ENCODE data around the gene PANK4.

DNA sequence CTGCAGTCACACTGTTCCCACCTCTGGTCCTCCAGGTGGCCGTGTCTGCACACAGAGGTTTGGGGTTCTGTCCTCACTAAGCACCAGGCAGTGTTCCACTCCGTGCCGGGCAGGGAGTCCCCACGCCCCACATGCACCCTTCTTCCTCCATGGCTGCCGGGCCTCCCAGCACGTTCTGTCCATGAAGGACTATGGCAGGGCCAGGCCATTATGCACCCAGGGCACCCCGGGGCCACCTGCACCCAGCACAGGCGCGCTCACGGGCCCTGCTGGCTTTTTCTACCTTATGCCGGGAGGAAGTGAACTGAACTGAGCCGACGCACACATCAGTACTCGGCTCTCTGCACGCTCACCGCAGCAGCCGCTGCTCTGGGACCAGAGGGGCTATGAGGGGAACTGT is 10.3 kb downstream of the PANK4 start:
- TF ChIP-seq, protein P1, sequence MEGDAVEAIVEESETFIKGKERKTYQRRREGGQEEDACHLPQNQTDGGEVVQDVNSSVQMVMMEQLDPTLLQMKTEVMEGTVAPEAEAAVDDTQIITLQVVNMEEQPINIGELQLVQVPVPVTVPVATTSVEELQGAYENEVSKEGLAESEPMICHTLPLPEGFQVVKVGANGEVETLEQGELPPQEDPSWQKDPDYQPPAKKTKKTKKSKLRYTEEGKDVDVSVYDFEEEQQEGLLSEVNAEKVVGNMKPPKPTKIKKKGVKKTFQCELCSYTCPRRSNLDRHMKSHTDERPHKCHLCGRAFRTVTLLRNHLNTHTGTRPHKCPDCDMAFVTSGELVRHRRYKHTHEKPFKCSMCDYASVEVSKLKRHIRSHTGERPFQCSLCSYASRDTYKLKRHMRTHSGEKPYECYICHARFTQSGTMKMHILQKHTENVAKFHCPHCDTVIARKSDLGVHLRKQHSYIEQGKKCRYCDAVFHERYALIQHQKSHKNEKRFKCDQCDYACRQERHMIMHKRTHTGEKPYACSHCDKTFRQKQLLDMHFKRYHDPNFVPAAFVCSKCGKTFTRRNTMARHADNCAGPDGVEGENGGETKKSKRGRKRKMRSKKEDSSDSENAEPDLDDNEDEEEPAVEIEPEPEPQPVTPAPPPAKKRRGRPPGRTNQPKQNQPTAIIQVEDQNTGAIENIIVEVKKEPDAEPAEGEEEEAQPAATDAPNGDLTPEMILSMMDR (IDR thresholded peaks at IDR 0.05; ENCODE audit: control extremely low read depth in 1 of 3, insufficient read depth in 1 of 3, low read depth in 1 of 3, low read length in 3 of 3): no peak
- no peak for TF ChIP-seq RFX5 (IDR thresholded peaks at IDR 0.05; ENCODE audit: borderline replicate concordance, low read depth, low read length)
- TF ChIP-seq YY1 (IDR thresholded peaks at IDR 0.05; ENCODE audit: low read depth, low read length): no peak
- TF ChIP-seq TAF1 (IDR thresholded peaks at IDR 0.05; ENCODE audit: low read depth, low read length): no peak
- TF ChIP-seq POLR2A (IDR thresholded peaks at IDR 0.05; ENCODE audit: control extremely low read depth in 1 of 2, low read depth in 2 of 2, low read length in 2 of 2): no peak
- no peak for TF ChIP-seq PHF8 (conservative IDR thresholded peaks at IDR 0.05; ENCODE audit: low read depth, low read length)
- no peak for TF ChIP-seq EP300 (IDR thresholded peaks at IDR 0.05; ENCODE audit: borderline replicate concordance in 1 of 2, low read depth in 2 of 2, low read length in 2 of 2)
- no peak for TF ChIP-seq JUND (IDR thresholded peaks at IDR 0.05; ENCODE audit: low read length)
- no peak for TF ChIP-seq TEAD4 (IDR thresholded peaks at IDR 0.05; ENCODE audit: low read depth, low read length)
- no peak for TF ChIP-seq BACH1 (IDR thresholded peaks at IDR 0.05; ENCODE audit: low read length)
- TF ChIP-seq GTF2F1 (IDR thresholded peaks at IDR 0.05; ENCODE audit: borderline replicate concordance, low read depth, low read length): no peak
- TF ChIP-seq NANOG (IDR thresholded peaks at IDR 0.05; ENCODE audit: insufficient read depth, low read depth, low read length, poor library complexity, severe bottlenecking): no peak
- TF ChIP-seq CREB1 (IDR thresholded peaks at IDR 0.05): no peak
- TF ChIP-seq RAD21 (IDR thresholded peaks at IDR 0.05 in 1 of 2, conservative IDR thresholded peaks at IDR 0.05 in 1 of 2; ENCODE audit: low read depth in 2 of 2, low read length in 2 of 2): no peak

Measured in H1 (cell line).